Right lobe of liver (tissue), 6 donors: Measurements from ENCODE around the gene BTLA. TPM values are rescaled to one million over a fixed set of nuclear protein-coding genes. Genes with fewer than 3 reads are reported as not detected.
"Not testable (repeated sequence)": the region's sequence is repeated elsewhere in the genome, so short reads cannot be mapped to it uniquely, and the experiment has no call there.

Experiments used
- ATAC-seq, 4 donors: fragments of 200-7000 bp; cut with Tn5 transposase; one replicate each; pipeline ENCODE4 v1.9.1; 2020; ENCODE audit warnings: mild to moderate bottlenecking in 4 of 4, moderate library complexity in 4 of 4
- DNase-seq, 3 donors: peaks; one replicate each; pipeline ENCODE4 v3.0.0-alpha.2; 2020
- H3K27ac ChIP-seq, 3 donors: fragments of 200-600 bp; one replicate each; pipeline ENCODE4 v1.8.0; 2022
- H3K27me3 ChIP-seq, 2 donors: fragments of 200-600 bp; one replicate each; pipeline ENCODE4 v1.8.0; 2022
- H3K36me3 ChIP-seq, 4 donors: fragments of 200-600 bp; sonication (generic) in 1 of 4; one replicate each; pipeline versions ENCODE4 v1.5.1 to v1.8.0; 2017 to 2022; ENCODE audit warnings: control low read depth in 1 of 4
- H3K4me1 ChIP-seq, 4 donors: fragments of 200-600 bp; sonication (generic) in 1 of 4; one replicate each; pipeline versions ENCODE4 v1.5.1 to v1.8.0; 2017 to 2022; ENCODE audit warnings: control low read depth in 1 of 4
- H3K4me3 ChIP-seq, 3 donors: fragments of 200-600 bp; one replicate each; pipeline ENCODE4 v1.8.0; 2022
- H3K9me3 ChIP-seq, 4 donors: fragments of 200-600 bp; sonication (generic) in 1 of 4; one replicate each; pipeline versions ENCODE4 v1.5.1 to v1.8.0; 2017 to 2022; ENCODE audit warnings: control low read depth in 1 of 4
- POLR2A ChIP-seq: fragments of 450-650 bp; IDR thresholded peaks from one replicate; pipeline ENCODE4 v1.6.1; 2017; ENCODE audit warnings: antibody characterized with exemption, mild to moderate bottlenecking
- WGBS: methylation state at CpG from one replicate; pipeline ENCODE4 v1.1.6; 2018; ENCODE audit warnings: low coverage, low lambda C conversion rate; ENCODE audit not compliant: insufficient coverage; ENCODE audit errors: missing lambda C conversion rate; 5-methylcytosine and 5-hydroxymethylcytosine counted together
- intact Hi-C, 2 donors: fragments of 100-400 bp; cut with DNase I; formaldehyde crosslinking; loops; one replicate each; pipeline versions ENCODE4 v1.11.2 to v1.14.1; 2022
- total RNA-seq, 6 experiments: library from RNA; depleted of rRNA in 2 of 6; stranded (reverse); fragments of >200 nt in 2 of 6; fragmentation: NEBNext Ultra II Directional in 3 of 6; extraction: Animal tissue kit (Norgen Biotek cat#: 25700) in 3 of 6; gene quantifications; one replicate each; pipeline versions ENCODE4 v1.1.0 to v1.2.4, GENCODE V29; 2016 to 2023
- TF ChIP-seq, protein P1 (sequence below), 4 donors: fragments of 200-600 bp in 3 of 4; fragments of 450-650 bp in 1 of 4; IDR thresholded peaks; one replicate each; pipeline versions ENCODE4 v1.5.1 to v1.8.0; 2016 to 2022; ENCODE audit warnings: antibody characterized with exemption in 4 of 4, mild to moderate bottlenecking in 2 of 4
- donor health status: DM: no; HTN: yes; CAD: no.
- donor health status: DM: no; HTN: no; CAD: no.
- donor health status: DM: no; HTN: no; CAD: no.
- donor health status: DM: no; HTN: yes; CAD: no.
- donor health status: DM: no; HTN: yes; CAD: no.

BTLA gene
- total RNA-seq, 6 experiments from 2014 or later: 0.24 to 0.61 (median 0.36) TPM; not detected in 2

DNA sequence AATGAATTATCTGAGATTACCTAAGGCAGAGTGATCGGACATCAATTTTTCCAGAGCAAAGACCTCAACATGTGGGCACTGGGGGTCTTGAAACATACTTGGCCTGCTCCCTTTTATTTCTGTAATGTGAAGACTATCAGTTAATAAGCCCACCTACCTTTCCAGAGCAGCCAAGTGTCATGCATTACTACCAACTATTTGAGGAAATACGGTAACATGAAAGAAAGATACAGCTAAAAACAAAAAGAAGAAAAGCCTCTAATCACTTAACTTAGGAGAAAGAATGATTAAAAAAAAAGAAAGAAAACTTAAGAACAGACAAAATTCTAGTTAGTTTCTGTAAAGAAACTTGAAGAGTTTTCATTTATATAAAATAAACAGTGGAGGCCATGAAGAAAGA is 73.9 kb downstream of the BTLA start:
- H3K36me3 ChIP-seq: no peaks in the 10 kb centered on the region
- no peaks in the 10 kb centered on the region for H3K27me3 ChIP-seq
- H3K9me3 ChIP-seq: no peaks in the 10 kb centered on the region
- no peaks in the 10 kb centered on the region for H3K4me1 ChIP-seq
- DNase-seq (no peak), ATAC-seq (no peak)
- H3K4me3 ChIP-seq: no peak overlapping the region
- TF ChIP-seq POLR2A: no peak
- TF ChIP-seq, protein P1, sequence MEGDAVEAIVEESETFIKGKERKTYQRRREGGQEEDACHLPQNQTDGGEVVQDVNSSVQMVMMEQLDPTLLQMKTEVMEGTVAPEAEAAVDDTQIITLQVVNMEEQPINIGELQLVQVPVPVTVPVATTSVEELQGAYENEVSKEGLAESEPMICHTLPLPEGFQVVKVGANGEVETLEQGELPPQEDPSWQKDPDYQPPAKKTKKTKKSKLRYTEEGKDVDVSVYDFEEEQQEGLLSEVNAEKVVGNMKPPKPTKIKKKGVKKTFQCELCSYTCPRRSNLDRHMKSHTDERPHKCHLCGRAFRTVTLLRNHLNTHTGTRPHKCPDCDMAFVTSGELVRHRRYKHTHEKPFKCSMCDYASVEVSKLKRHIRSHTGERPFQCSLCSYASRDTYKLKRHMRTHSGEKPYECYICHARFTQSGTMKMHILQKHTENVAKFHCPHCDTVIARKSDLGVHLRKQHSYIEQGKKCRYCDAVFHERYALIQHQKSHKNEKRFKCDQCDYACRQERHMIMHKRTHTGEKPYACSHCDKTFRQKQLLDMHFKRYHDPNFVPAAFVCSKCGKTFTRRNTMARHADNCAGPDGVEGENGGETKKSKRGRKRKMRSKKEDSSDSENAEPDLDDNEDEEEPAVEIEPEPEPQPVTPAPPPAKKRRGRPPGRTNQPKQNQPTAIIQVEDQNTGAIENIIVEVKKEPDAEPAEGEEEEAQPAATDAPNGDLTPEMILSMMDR (IDR thresholded peaks at IDR 0.05): no peak
- intact Hi-C loops: no loop called here
- 76% methylated on average over 2 of the region's 2 CpGs for WGBS
- H3K27ac ChIP-seq: no peak overlapping the region

DNA sequence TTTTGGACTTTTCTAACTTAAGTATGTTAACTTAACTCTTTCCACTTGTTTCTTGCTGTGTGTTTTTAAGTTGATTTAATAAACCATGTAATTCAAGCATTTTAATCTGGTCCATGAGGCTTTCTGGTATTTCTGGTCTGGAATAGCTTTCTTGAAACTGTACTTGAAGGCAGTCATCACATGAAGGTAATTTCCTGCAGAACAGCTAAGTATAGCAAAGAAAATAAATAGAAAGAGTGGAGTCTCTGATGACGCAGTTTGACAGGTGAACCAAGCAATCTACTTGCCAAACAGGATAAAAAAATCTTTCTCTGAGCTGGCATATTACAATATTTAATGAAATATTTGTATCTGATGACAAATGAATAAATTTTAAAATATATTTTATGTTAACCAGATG is 74.9 kb downstream of the BTLA start:
- H3K36me3 ChIP-seq: no peaks in the 10 kb centered on the region
- no peak overlapping the region for H3K4me3 ChIP-seq
- DNase-seq: no peak
- no peaks in the 10 kb centered on the region for H3K4me1 ChIP-seq
- H3K9me3 ChIP-seq: no peaks in the 10 kb centered on the region
- H3K27me3 ChIP-seq: no peaks in the 10 kb centered on the region
- 85% methylated on average over 1 of the region's 1 CpG for WGBS
- no peak for TF ChIP-seq POLR2A
- TF ChIP-seq, protein P1 (IDR thresholded peaks at IDR 0.05): no peak
- ATAC-seq: no peak
- H3K27ac ChIP-seq: no peak overlapping the region
- intact Hi-C loops: no loop called here

DNA sequence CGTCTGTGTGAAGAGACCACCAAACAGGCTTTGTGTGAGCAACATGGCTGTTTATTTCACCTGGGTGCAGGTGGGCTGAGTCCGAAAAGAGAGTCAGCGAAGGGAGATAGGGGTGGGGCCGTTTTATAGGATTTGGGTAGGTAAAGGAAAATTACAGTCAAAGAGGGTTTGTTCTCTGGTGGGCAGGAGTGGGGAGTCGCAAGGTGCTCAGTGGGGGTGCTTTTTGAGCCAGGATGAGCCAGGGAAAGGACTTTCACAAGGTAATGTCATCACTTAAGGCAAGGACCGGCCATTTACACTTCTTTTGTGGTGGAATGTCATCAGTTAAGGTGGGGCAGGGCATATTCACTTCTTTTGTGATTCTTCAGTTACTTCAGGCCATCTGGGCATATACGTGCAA is 76.4 kb downstream of the BTLA start:
- intact Hi-C loops, H3K4me3 ChIP-seq, DNase-seq, H3K36me3 ChIP-seq, H3K9me3 ChIP-seq, H3K4me1 ChIP-seq, H3K27me3 ChIP-seq, ATAC-seq, H3K27ac ChIP-seq: not testable (repeated sequence)
- WGBS: 42% methylated on average over 2 of the region's 7 CpGs

DNA sequence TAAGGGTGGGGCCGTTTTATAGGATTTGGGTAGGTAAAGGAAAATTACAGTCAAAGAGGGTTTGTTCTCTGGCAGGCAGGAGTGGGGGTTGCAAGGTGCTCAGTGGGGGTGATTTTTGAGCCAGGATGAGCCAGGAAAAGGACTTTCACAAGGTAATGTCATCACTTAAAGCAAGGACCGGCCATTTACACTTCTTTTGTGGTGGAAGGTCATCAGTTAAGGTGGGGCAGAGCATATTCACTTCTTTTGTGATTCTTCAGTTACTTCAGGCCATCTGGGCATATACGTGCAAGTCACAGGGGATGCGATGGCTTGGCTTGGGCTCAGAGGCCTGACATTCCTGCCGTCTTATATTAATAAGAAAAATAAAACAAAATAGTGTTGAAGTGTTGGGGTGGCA is 80.7 kb downstream of the BTLA start:
- ATAC-seq, intact Hi-C loops, H3K9me3 ChIP-seq, DNase-seq, H3K27ac ChIP-seq, H3K27me3 ChIP-seq, H3K36me3 ChIP-seq, H3K4me3 ChIP-seq, H3K4me1 ChIP-seq: not testable (repeated sequence)
- WGBS: 84% methylated on average over 4 of the region's 5 CpGs

- intact Hi-C loops: no loop called here
- Histone ChIP-seq H3K36me3 (no peaks in the 10 kb centered on the region), H3K4me3 (no peak overlapping the region), H3K27ac (no peak overlapping the region), H3K9me3 (no peaks in the 10 kb centered on the region), H3K4me1 (no peaks in the 10 kb centered on the region), H3K27me3 (no peaks in the 10 kb centered on the region)
- ATAC-seq (no peak), DNase-seq (no peak)
- no peak for TF ChIP-seq POLR2A
- TF ChIP-seq, protein P1 (IDR thresholded peaks at IDR 0.05): no peak
- 58% methylated on average over 3 of the region's 3 CpGs for WGBS
Measured at GRCh38 chr3:112417696-112418318, 81.5 kb downstream of the BTLA start.
